Duodenal mucosa (tissue), 2 donors: ENCODE results near the gene ZNF143.

Source experiments
- H3K27ac ChIP-seq: one replicate; pipeline ENCODE4 v1.7.0; 2013; ENCODE audit warnings: low read depth, low read length
- H3K27me3 ChIP-seq, 2 donors: one replicate each; pipeline ENCODE4 v1.7.0; 2013; ENCODE audit warnings: low read length in 2 of 2, control low read depth in 1 of 2; ENCODE audit not compliant: insufficient read depth in 2 of 2, control insufficient read depth in 1 of 2
- H3K36me3 ChIP-seq, 2 donors: one replicate each; pipeline ENCODE4 v1.7.0; 2013; ENCODE audit warnings: low read length in 2 of 2, control low read depth in 1 of 2; ENCODE audit not compliant: insufficient read depth in 2 of 2, control insufficient read depth in 1 of 2
- H3K4me1 ChIP-seq, 2 donors: one replicate each; pipeline ENCODE4 v1.7.0; 2013; ENCODE audit warnings: low read length in 2 of 2, control low read depth in 1 of 2; ENCODE audit not compliant: insufficient read depth in 2 of 2, control insufficient read depth in 1 of 2
- H3K4me3 ChIP-seq, 2 donors: one replicate each; pipeline ENCODE4 v1.7.0; 2013; ENCODE audit warnings: low read length in 2 of 2, low read depth in 1 of 2
- H3K9ac ChIP-seq, 2 donors: one replicate each; pipeline ENCODE4 v1.7.0; 2013; ENCODE audit warnings: low read length in 2 of 2, low read depth in 1 of 2
- H3K9me3 ChIP-seq, 2 donors: one replicate each; pipeline ENCODE4 v1.7.0; 2013; ENCODE audit warnings: low read length in 2 of 2, control low read depth in 1 of 2; ENCODE audit not compliant: control insufficient read depth in 1 of 2

The ZNF143 gene

GRCh38 chr11:9573775-9574621, 113.2 kb downstream of the ZNF143 start:
- peak overlapping the region; percentile 85 to 99 for H3K9ac ChIP-seq
- H3K27ac ChIP-seq = peak overlapping the region; percentile 91
- peaks cover 28 to 30% of the 10 kb centered on the region in 2 donors for H3K4me1 ChIP-seq

GRCh38 chr11:9574622-9575259, 113.9 kb downstream of the ZNF143 start:
- H3K27ac ChIP-seq = peak overlapping the region; percentile 78
- peak overlapping the region; percentile 71 to 83 for H3K4me3 ChIP-seq
- peak overlapping the region; percentile 85 to 99 for H3K9ac ChIP-seq
- H3K27me3 ChIP-seq = no peaks in the 10 kb centered on the region
- peaks cover 21 to 27% of the 10 kb centered on the region in 2 donors for H3K4me1 ChIP-seq
- H3K9me3 ChIP-seq = no peaks in the 10 kb centered on the region
- peaks cover 0 to 6% of the 10 kb centered on the region in 2 donors for H3K36me3 ChIP-seq

More at GRCh38 chr11:9573775-9574621, 113.2 kb downstream of the ZNF143 start:
- Histone ChIP-seq H3K9me3 (no peaks in the 10 kb centered on the region), H3K4me3 (peak overlapping the region; percentile 71 to 83), H3K36me3 (peaks cover 0 to under 1% of the 10 kb centered on the region in 2 donors), H3K27me3 (no peaks in the 10 kb centered on the region)

- no peaks in the 10 kb centered on the region for H3K9me3 ChIP-seq
- peak overlapping the region; percentile 78 for H3K27ac ChIP-seq
- H3K4me3 ChIP-seq = peak overlapping the region; percentile 71 to 83
- H3K36me3 ChIP-seq = peaks cover 0 to 12% of the 10 kb centered on the region in 2 donors
- H3K4me1 ChIP-seq = peaks cover 19 to 21% of the 10 kb centered on the region in 2 donors
- H3K9ac ChIP-seq = peak overlapping the region; percentile 85 to 99
- no peaks in the 10 kb centered on the region for H3K27me3 ChIP-seq
Measured at GRCh38 chr11:9575260-9576240, 114.7 kb downstream of the ZNF143 start.

GRCh38 chr11:9576701-9577381, 116.0 kb downstream of the ZNF143 start:
- H3K9ac ChIP-seq = peak overlapping the region; percentile 33 to 99
- H3K27me3 ChIP-seq = no peaks in the 10 kb centered on the region
- no peak overlapping the region for H3K27ac ChIP-seq
- peaks cover 0 to 24% of the 10 kb centered on the region in 2 donors for H3K36me3 ChIP-seq
- no peaks in the 10 kb centered on the region for H3K9me3 ChIP-seq
- peak overlapping the region; percentile 71 to 83 for H3K4me3 ChIP-seq
- H3K4me1 ChIP-seq = peaks cover 17% of the 10 kb centered on the region in 2 donors

GRCh38 chr11:9577556-9577955, 116.7 kb downstream of the ZNF143 start:
- peak overlapping the region; percentile 63 to 99 for H3K9ac ChIP-seq
- H3K36me3 ChIP-seq = peaks cover 0 to 30% of the 10 kb centered on the region in 2 donors

More at GRCh38 chr11:9577556-9577955, 116.7 kb downstream of the ZNF143 start:
- no peaks in the 10 kb centered on the region for H3K9me3 ChIP-seq
- H3K4me1 ChIP-seq = peaks cover 17% of the 10 kb centered on the region in 2 donors
- H3K27ac ChIP-seq = no peak overlapping the region
- no peaks in the 10 kb centered on the region for H3K27me3 ChIP-seq
- H3K4me3 ChIP-seq = peak overlapping the region; percentile 56 to 71
